GM19239 (cell line): ENCODE measurements around the gene TENM4.

ENCODE experiments used
- DNase-seq: peaks from one replicate; pipeline ENCODE4 v3.0.0; 2011; ENCODE audit warnings: low spot score; ENCODE audit not compliant: insufficient read length
- FAIRE-seq: peaks from 2 replicates; lab custom pipeline; 2011; peaks lifted over from hg19 to GRCh38; lab: Jason Lieb, UNC

TENM4 gene

DNA sequence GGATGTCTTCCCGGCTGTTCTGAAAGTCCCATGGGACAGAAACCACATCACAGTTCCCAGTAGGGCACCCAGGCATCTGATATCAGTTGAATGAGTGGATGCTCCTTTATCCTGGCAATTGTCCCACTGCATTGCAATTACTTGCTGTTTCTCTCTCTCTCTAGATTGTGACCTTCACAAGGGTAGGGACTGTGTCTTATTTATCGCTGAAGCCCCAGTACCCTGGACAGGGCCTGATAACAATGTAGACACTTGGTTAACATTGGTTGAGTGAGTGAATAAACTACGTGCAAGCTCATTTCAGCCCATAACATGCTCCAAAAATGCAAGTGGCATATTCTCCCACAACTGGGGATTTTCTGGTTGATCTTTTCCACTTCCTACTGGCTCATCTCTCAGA, 672.5 kb downstream of the TENM4 start:
- no peak for FAIRE-seq

DNA sequence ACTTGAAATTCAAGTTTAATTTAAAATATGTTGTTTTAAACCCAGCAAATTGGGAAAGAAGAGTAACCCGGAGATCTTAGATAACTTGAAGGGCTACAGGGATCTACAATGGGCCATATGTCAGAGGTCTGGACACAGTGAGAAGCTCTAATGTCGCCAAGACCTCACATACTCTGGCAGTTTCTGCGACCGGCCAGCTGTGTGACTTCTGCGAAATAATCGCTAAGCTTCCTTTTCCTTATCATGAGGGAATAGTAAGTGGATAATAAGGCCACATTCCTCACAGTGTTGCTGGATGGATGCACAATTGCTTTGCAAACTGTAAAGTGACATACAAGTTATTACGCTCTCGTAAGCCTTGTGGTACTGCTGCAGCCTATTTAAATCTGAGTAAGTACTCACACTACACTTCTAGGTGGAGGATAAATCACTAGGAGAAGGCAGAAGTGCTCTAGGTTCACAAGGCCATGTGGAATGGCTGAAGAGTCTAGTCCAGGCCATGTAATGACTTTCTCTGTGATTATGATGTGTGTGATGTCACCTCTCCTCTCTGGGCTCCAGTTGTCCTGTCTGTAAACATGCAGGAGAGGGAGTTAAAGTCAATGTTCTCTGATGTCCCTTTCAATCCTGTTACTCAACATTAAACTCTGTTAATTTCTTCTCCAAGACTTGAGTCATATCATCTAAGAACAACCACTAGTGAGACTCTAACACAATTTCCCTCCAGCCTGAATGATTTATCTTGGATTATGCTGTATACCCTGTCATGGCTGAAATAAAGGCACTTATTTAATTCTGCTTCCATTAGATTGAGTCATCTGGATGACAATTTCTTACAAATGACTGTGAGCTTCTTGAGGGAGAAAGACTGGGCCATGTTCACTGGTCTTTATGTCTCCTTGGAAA, 673.5 kb downstream of the TENM4 start:
- DNase-seq, result no peak
- no peak for FAIRE-seq

More for the DNA sequence above, 672.5 kb downstream of the TENM4 start:
- no peak for DNase-seq

DNA sequence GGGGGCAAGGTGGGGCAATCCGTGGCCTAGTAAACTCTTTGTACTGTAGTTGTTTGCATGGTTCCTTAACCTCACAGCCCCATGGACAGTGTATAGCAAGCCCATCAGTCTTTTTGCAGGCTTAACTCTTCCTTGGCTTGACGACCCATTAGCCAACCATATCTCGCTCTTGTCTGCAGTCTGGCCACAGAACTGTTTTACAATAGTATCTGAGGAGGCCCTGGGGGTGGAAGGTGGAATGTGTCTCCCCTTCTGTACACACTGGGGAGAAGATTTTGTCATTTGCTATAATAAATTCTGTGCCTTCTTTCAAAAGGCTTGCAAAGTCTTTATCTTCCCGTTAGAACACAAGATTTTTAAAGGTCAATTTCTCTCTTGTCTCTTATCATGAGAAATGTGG, 675.9 kb downstream of the TENM4 start:
- DNase-seq (no peak), FAIRE-seq (no peak)

DNA sequence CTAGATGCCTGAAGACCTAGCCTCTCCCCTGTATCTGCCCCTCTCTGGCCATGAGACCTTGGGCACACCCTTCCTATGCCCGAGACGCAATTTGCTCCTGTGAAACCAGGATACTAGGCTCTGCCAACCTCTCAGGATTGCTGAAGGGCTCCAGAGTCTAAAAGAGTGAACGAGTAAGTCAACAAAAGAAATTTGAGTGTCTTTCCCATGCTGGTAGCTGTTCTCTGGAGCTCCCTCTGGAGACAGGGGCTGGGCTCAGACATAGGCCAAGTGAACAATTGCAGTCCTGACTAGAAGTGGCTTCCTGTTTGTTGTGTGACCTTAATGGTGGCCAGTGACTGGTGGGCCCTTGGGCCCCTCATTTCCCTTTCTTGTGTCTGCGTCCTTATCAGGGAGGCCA, 677.2 kb downstream of the TENM4 start:
- DNase-seq, result no peak
- FAIRE-seq, result no peak

DNA sequence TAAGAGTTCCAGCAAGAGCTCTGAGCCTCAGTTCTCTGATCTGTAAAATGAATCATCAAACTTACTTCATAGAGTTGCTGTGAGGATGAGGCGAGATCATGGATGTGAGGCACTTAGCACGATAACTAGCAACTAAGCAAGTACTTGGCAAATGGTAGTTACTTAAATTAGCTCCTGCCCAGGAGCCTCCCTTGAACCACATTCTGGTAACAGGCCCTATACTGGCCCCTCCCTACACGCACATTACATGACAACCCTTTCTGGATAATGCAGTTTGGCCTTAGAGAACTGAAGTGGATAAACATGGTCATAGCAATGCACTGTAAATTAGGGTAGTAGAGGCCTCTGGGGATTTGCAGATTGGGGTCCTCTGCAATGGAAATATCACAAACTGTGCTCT, 678.7 kb downstream of the TENM4 start:
- DNase-seq (no peak), FAIRE-seq (no peak)

DNA sequence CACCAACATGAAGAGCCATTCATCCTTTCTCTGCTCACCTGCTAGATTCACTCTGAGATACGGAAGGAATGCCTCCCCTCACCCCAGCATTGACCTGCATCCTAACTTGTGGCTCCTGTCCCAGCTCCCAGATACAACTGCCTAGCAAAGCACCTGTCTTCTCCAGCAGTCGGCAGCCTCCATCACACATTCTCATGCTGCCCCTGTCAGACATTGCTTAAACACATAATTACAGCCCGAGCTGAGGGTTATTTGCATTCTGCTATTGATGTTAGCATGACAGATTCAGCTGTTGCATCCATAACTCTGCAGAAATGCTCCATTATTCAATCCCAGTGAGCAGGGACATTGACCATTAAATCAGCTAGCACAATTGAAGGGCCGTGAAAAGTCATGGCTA, 681.8 kb downstream of the TENM4 start:
- FAIRE-seq (no peak), DNase-seq (no peak)

DNA sequence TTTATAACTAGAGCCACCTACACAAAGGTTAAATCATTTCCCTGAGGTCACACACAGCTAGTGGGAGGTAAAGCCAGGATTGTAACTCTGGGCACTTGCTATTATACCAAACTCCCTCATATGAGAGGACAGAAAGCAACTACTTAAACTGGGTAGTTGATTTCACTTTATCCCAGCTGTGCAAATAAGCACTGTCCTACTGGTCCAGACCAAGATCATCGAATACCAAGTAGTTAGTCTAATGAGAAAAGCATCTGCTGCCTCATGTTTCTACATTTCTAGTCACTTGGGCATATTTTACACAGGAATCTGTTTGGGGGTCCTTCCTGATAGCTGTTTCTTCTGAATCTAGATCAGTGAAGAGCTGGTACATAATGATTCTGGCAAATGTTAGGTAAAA, 687.5 kb downstream of the TENM4 start:
- FAIRE-seq (no peak), DNase-seq (no peak)

DNA sequence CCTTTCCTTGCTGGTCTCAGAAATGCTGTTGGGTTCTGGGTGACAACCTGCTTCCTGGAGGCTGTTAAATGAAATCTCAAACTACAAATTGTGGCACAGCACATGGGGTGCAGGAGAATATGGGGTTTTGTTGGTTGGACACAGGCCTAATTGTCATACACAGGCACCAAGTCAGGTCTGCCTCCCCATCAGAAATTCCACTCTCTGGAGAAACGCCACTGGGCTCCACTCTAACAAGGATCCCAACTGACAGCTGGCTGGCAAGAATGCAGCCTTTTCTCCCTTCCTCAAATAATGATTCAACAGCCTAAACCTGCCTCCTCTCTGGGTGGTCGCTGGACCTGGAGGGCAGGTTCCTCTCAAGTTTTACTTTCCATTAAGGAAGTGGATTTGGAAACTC, 688.3 kb downstream of the TENM4 start:
- DNase-seq, result no peak
- no peak for FAIRE-seq

DNA sequence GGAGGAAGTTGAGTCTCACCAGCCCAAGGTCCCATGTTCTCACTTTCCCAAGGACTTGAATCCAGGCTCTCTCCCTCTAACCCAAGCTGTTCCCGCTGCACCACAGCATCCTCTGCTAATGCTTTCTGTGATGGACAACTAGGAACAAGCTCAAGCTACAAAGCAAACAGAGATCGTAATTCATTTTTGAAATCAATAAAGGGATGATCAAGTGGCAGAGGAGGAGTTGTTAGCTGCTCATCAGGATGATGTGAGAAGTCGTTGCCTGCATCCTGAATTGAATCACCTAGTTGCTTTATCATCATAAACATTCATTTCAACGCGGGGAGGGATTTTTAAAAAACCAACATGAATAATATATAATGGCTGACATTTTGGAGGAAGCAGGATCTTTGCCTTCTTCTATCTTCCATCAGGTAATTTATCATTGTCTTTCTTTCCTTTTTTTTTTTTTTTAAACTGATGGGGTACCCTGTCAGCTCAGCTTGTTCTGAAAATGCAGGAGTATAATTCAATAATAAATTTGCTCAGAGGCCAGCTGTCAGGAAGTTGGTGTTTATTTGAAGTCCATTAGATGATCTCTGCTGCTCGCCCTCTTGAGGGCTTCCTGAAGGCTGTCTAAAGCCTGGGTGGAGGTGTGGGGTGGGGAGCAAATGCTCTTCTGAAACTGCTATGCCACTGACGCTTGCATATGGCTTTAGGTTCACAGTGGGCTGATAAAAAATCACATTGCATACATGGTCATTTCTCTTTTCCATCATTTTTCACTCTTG, 691.7 kb downstream of the TENM4 start:
- no peak for DNase-seq

DNA sequence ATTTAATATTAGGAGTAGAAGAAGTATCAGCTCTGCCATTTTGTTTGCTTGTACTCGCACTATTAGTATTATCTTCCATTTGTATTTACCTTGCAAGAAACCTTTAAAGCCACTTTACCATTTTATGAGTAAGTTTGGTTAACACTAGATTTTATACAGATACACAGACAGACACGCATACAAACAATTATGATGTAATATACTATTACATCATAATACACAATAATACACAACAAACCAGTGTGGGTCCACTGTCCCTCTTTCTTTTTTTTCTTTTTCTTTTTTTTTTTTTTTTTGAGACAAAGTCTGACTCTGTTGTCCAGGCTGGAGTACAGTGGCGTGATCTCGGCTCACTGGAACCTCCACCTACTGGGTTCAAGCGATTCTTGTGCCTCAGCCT, 695.9 kb downstream of the TENM4 start:
- FAIRE-seq (no peak), DNase-seq (no peak)

More for the DNA sequence above, 691.7 kb downstream of the TENM4 start:
- no peak for FAIRE-seq

DNA sequence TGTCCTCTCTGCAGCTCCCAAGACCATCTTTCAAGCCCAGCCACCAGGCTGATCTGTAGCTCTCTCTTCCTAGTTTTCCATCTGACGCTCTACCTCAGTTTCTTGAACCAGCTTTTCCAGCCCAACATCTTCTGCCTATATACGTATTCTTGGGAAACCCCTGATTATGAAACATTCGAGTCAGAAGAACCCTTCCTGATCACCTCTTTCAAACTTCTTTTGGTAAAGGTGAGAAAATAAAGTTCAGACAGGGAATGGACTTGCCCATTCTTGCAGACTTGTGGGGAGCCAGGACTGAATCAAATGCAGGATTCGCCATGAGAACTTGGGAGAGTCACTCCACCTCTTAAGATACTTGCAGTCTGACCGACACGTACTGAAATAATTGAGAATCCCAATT, 696.6 kb downstream of the TENM4 start:
- FAIRE-seq, result no peak
- no peak for DNase-seq

DNA sequence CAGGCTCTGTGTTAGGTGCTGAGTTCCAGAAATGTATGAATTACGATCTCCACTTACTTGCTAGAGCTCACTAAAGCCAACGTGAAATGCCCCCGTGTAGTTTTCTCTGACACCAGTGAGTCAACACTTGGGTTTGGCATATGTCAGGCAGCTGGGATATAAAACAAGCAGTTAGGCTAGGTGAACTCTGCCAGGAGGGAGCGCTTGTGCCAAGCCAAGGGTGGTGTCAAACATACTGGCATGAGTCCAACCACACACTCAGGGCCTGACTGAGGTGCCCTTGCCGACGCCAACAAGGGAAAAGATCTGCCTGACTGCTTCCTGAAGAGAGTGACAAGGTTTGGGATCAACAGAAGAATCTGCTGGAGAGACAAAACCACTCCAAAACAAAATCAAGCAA, 698.4 kb downstream of the TENM4 start:
- no peak for DNase-seq
- no peak for FAIRE-seq

DNA sequence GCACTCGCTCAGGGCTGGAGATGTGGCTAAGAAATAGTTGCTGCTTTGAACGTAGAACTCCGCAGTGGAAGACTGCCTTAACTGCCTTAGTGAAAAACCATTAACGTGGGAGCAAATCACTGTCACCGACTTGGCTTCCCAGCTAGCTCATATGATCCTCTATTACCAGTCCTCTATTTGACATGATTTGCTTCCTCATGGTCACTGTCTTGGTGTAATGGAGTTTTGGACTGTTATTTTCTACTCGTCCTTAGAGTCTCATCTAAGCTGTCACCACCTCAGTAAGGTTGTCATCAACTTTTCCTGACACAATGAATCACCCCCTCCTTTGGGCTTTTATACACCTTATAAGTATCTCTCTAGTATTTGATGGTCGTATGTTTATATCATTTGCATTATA, 699.1 kb downstream of the TENM4 start:
- DNase-seq, result no peak
- no peak for FAIRE-seq

DNA sequence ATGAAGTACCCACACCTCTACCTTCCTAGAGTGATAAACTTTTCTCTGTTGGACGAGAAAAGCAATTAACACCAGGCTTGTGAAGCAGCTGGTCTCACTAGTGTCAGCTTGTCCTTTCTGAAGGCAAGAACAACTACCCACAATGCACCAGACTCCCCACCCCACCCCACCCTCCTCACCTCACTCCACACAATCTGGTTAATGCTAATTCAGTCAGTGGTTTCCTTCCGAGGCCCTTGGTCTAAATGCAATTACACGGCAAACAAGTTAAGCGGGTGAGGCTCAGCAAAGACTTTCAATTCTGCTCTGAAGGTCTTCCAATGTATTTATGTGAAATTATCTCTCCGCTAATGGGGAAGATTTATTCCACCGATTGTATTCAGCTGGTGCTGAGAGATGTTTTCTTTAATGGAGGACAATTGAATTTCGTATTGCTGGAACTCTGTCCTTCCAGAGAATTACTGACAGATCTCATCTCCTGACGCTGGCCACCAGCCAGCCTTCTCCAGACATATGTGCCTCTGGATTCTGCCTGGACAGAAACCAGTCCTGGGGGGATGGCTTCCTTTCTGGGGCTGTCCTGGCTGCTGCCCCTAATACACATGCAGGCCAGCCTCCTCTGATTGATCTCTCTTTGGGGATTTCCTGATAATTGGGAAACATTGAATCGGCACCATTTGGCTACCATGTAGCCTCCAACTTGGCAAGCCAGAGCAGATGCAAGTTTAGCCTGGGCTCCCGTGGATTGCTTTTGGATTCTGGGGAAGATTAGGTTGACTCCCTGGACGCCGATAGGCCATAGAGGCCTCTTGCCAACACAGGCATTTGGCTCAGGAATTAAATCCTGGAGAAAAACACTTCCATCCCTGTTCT, 700.4 kb downstream of the TENM4 start:
- FAIRE-seq (no peak), DNase-seq (no peak)

DNA sequence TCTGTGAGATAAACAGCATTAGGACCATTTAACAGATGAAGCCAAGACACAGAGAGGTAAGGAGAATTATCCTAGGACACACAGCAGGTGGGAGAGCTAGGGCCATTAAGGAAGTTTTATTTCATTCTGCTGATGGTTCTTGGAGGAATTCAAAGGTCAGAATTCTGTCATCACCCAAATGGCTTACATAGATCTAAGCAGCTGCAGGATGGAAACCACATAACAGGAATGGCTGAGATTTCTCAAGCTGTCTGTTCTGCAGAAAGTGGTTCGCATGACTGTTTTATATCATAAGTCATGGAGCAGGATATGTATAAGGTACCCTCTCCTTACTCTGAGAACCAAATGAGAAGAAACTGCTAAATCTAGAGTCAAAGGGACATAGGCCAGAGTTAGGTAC, 702.9 kb downstream of the TENM4 start:
- no peak for DNase-seq
- FAIRE-seq, result no peak

DNA sequence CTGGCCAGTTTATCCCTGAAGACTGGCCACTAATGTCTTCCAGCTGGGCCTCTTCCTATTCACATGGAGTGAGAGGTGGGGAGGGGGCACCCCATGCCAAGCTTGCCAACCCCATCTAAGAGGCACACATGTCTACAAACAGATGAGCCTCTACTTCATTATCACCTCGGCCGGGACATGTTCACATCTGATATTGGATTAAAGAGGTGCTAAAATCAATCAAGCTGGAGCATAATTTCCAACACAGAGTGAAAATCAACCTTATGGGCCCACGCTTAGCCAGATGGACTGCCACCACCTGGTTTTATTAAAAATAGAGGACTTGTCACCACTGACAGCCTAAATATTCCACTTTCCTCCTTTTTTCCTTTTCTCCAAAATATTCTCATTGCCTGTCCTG, 703.5 kb downstream of the TENM4 start:
- FAIRE-seq (no peak), DNase-seq (no peak)

DNA sequence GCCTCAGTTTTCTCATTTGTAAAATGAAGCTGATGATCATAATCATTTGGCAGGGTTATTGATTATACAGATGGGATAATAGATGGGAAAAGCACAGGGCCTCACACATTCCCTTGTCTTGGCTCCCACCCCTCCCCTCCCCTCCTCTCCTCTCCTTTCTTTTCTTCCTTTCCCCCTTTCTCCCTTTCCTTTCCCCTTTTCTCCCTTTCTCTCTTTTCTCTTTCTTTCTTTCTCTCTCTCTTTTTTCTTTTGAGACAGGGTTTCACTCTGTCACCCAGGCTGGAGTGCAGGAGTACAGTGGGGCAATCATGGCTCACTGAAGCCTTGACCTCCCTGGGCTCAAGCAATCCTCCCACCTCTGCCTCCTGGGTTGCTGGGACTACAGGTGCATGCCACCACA, 705.1 kb downstream of the TENM4 start:
- no peak for FAIRE-seq
- DNase-seq, result no peak

DNA sequence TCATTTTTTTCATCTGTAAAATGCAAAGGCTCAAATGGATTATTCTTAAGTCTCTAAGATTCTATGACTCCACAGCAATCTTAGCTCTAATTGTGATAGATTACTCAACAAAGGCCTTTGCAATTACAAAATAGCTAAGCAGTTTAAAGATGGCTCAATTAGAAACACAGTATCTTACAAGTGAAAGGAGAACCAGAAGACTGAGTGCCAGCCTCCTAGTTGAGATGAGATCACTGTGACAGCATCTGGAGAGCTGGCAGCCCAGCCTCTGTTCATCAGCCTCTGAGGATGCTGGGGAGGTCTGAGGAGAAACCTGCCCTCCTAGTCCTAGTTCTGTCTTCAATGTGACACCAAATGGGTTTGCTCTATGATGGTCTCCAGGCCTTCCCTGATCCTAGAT, 707.8 kb downstream of the TENM4 start:
- DNase-seq (no peak), FAIRE-seq (no peak)

DNA sequence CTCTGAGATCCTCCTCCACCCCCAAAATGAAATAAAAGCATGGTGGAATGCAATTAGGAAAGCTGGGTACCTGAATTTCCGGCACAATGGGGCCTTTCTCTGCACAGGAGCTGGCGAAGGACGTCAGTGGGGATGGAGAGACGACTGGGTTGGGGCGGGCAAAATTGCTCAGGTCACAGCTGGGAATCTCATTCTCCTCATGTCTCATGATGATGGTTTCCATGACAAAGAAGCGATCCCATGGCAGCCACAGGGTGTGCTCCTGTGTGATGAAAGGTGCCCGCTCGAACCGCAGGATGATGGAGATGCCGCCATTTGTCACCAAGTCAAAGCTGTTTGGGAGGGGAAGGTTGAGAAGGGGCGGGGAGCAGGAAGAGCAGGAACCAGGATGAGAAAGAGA, 708.6 kb downstream of the TENM4 start:
- DNase-seq, result no peak
- no peak for FAIRE-seq

DNA sequence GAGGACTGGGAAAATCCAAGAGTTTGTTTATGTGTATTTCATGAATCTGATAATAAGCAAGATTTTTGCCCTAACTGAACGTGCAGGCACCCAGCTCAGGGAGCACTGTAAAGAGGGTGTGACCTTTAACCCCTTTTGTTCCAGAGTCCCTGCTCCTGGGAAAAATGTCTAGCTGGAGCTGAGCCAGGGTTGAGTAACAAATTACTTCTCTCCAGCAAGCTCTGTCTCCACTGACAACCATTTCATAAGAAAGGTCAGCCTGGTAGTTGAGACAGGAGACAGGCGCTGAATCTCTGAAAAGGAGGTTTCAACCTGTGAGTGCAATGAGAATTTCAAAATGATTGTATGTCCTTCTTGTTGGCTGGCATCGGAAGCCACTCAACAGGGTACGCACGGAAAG, 709.8 kb downstream of the TENM4 start:
- FAIRE-seq (no peak), DNase-seq (no peak)
